H1 (cell line): Measurements from ENCODE around the gene IL31. TPM values are rescaled to one million over a fixed set of nuclear protein-coding genes. Genes with fewer than 3 reads are reported as not detected.

Experiments
- CHD7 ChIP-seq: fragments of 300-600 bp; sonication (generic); IDR thresholded peaks from 2 replicates; pipeline ENCODE4 v1.7.1; 2012; ENCODE audit warnings: low read length, moderate library complexity, mild to moderate bottlenecking, inconsistent platforms; ENCODE audit not compliant: insufficient replicate concordance
- polyA plus RNA-seq, 7 experiments: library from polyadenylated mRNA; depleted of rRNA in 3 of 7; stranded (reverse) in 5 of 7; unstranded in 2 of 7; fragments of >200 nt in 5 of 7; fragments of 200-250 nt in 2 of 7; gene quantifications; 1 replicate in 5 of 7; 2 replicates in 1 of 7; 4 replicates in 1 of 7; pipeline versions ENCODE4 v1.2.1 to v1.2.3, GENCODE V29; 2011 to 2013; ENCODE audit warnings: missing spikeins in 2 of 7, mixed read lengths in 2 of 7
- total RNA-seq: library from RNA; stranded (reverse); fragmentation: NEBNext Ultra II Directional; extraction: Animal tissue kit (Norgen Biotek cat#: 25700); gene quantifications from 2 replicates; pipeline ENCODE4 v1.2.1, GENCODE V29; 2021

The IL31 gene
- total and polyA plus RNA-seq, 2 of the 8 experiments (the other 6 are each of a cell fraction or from before 2014, with no cell fraction given), result not detected

GRCh38 chr12:122194804-122195203, 20.8 kb upstream of the IL31 start (continued):
- no peak for TF ChIP-seq CHD7
